Sigmoid colon (tissue), 4 donors: ENCODE data around the gene UBLCP1.

ENCODE experiments used
- CTCF ChIP-seq, 4 experiments: fragments of 450-650 bp in 3 of 4; fragments of 200-600 bp in 1 of 4; IDR thresholded peaks; one replicate each; pipeline ENCODE4 v1.5.1; 2016 to 2019; ENCODE audit warnings: antibody characterized with exemption in 4 of 4, mild to moderate bottlenecking in 3 of 4, moderate library complexity in 2 of 4
- POLR2AphosphoS5 ChIP-seq, 4 donors: sonication (generic); formaldehyde crosslinking; IDR thresholded peaks; one replicate each; pipeline ENCODE4 v1.6.1; 2017; ENCODE audit warnings: antibody characterized with exemption in 4 of 4

GRCh38 chr5:159273923-159274322 lies 10.8 kb downstream of the UBLCP1 start:
- TF ChIP-seq CTCF (IDR thresholded peaks at IDR 0.05): no peak
- TF ChIP-seq POLR2AphosphoS5 (IDR thresholded peaks at IDR 0.05): no peak
